NCI-H1436 (cell line): ENCODE results near the gene SLC39A9.

Experiments
- DNase-seq: peaks from one replicate; lab custom pipeline; 2025; lab: John Stamatoyannopoulos, UW

SLC39A9 gene

DNA sequence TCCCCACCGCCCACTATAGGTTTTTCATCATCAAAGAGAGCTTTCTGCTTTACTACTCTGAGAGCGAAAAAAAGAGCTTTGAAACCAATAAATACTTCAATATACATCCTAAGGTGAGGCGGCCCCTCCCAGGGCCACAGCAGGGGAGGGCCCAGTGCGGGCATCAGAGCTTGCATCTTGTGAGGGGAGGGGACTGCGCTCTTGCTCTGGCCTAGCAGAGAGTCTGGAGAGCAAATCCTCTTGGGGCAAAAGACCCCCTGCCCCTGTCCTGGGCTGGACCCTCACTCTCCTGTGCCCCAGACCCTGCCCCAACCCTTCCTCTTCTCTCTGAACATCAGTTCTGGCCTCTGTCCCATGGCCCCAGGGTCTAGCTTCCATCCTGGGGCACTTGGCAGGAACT, 101.6 kb downstream of the SLC39A9 start:
- no peak for DNase-seq

DNA sequence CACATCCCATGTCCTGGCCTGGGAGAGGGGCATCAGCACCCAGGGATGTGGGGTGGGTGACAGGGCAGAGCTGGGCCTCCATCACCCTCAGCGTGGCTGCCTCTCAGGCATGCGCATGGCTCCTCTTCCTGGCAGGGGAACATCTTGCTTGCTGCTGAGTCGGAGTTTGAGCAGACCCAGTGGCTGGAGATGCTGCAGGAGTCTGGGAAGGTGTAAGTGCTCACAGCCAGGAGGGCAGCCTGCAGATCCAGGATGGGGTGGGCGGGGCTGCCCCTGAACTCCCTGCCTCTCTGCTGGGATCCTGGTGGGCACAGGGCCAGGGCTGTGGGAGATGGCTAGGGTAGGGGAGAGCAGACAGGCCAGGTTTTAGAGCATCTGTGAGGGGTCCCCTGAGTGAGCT, 102.2 kb downstream of the SLC39A9 start:
- DNase-seq = no peak

DNA sequence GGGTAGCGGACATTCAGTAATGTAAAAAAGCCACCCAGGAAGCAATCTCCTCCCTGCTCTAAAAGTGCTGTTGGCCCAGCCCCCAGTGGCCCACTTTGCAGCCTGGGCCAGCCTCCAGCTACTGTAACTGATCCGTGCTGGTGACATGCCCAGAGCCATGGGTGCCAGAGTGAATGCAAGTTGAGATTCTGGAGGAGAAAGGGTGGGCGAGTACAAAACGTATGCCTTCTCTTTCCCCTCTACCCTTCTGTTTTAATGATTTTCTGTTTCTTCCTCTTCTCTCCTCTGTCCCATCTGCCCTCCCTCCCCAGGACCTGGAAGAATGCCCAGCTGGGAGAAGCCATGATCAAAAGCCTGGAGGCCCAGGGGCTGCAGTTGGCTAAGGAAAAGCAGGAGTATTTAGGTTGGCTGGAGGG, 102.9 kb downstream of the SLC39A9 start:
- DNase-seq = peak; percentile 12

DNA sequence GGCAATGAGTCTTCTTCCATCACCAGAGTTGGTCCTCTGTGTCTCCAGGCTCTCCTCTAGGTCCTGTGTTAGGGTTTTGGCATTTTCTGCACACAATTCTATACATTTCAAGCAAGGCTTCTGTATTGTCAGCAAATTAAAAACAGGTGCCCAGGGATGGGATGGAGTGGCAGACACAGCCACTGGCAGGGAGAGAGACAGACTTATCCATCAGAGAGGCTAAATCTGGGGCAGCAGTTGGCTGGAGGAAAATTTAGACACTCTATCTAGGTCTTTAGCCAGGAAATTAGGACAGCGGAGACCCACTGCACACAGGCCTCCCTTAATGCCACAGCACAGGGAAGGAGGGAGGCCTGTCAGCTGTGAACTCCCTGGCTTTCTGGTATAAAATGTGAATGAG, 106.3 kb downstream of the SLC39A9 start:
- no peak for DNase-seq

DNA sequence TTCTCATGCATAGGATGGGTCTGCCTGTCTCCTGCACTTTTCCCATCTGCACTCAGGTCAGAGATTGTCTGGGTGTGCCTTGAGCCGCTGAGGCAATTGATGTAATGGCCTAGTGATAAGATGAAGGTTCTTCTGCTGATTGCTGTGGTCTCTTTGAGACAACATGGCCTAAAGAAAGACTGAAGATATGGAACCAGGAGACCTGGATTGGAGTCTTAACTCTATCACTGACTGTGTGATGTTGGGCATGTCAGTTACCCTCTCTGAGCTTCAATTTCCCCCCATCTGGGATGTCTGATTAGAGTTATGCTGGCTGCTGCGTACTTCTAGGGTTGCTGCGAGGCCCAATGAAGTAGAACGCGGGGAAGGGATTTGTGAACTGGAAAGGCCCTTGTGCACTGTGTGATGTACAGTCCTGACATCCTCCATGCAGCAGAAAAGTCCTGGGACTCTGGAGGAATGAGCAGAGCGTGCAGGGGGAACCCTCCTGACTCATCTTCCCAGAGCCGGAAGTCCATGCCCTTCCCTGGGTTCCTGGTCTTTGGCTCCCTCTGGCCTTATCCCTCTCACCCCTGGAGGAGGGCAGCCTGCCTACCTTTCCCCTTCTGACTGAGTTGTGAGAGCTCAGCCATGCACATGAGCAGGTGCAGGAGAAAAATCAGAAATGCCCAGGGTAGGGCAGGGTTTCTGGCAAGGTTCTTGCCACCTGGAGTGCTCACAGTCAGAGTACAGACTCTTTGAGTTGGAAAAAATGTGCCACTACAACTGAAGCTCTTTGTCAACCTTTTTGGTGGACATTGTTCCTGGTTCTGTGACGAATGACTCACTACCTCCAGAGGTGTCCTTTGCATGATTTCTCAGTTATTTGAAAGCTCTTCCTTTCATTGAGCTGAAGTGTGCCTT, 107.1 kb downstream of the SLC39A9 start:
- no peak for DNase-seq

DNA sequence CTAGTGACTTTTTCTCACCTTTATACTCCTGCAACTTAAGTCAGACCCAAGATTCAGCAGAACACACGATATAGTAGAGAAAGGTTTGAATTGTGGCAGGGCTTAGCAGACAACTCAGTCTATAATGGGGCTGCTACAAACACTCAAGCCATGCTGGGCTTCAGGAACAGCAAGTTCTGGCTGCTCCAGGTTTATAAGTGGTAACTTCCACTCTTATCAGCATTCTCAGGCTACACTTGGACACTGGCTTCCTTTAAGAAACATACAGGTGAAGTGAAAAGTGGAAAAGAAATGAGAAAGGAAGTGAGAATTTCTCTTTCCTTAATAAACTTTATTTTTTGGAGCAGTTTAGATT, 107.7 kb downstream of the SLC39A9 start:
- DNase-seq = no peak
